ENCODE measurements around the gene WNT5B.

WNT5B gene

GRCh38 chr12:1630133-1630826 is 1.2 kb downstream of the WNT5B start:
- no peaks in the 10 kb centered on the region for H3K9me3 Mint-ChIP-seq
- H3K4me1 Mint-ChIP-seq: peaks cover 21 to 42% of the 10 kb centered on the region in 2 donors
- ATAC-seq (replicated peaks) (peak; percentile 64 to 68), DNase-seq (no peak)
- H3K27me3 Mint-ChIP-seq: peaks cover 60 to 64% of the 10 kb centered on the region in 2 donors
- H3K36me3 Mint-ChIP-seq: peaks cover 3 to 18% of the 10 kb centered on the region in 2 donors
- H3K4me3 Mint-ChIP-seq: peak overlapping the region; percentile 78 to 81
- H3K27ac Mint-ChIP-seq: no peak overlapping the region

GRCh38 chr12:1630827-1631591 is 2.0 kb downstream of the WNT5B start:
- H3K27me3 Mint-ChIP-seq: peaks cover 62 to 66% of the 10 kb centered on the region in 2 donors
- H3K27ac Mint-ChIP-seq: no peak overlapping the region
- H3K36me3 Mint-ChIP-seq: peaks cover 3 to 18% of the 10 kb centered on the region in 2 donors
- H3K4me3 Mint-ChIP-seq: peak overlapping the region; percentile 78 to 81
- no peaks in the 10 kb centered on the region for H3K9me3 Mint-ChIP-seq
- peaks cover 21 to 42% of the 10 kb centered on the region in 2 donors for H3K4me1 Mint-ChIP-seq
- DNase-seq: no peak
- ATAC-seq (replicated peaks): peak; percentile 16 to 23

- H3K36me3 Mint-ChIP-seq: peaks cover 3 to 18% of the 10 kb centered on the region in 2 donors
- no peak overlapping the region for H3K27ac Mint-ChIP-seq
- H3K9me3 Mint-ChIP-seq: no peaks in the 10 kb centered on the region
- peaks cover 59 to 79% of the 10 kb centered on the region in 2 donors for H3K27me3 Mint-ChIP-seq
- ATAC-seq (replicated peaks) (no peak), DNase-seq (no peak)
- peaks cover 21 to 42% of the 10 kb centered on the region in 2 donors for H3K4me1 Mint-ChIP-seq
- H3K4me3 Mint-ChIP-seq: no peak overlapping the region
Observed at GRCh38 chr12:1632702-1633101, 3.7 kb downstream of the WNT5B start.

GRCh38 chr12:1633459-1633858 is 4.4 kb downstream of the WNT5B start:
- no peak for ATAC-seq (replicated peaks)
- H3K9me3 Mint-ChIP-seq: no peaks in the 10 kb centered on the region
- peaks cover 3 to 18% of the 10 kb centered on the region in 2 donors for H3K36me3 Mint-ChIP-seq
- DNase-seq: no peak
- peaks cover 21 to 42% of the 10 kb centered on the region in 2 donors for H3K4me1 Mint-ChIP-seq
- no peak overlapping the region for H3K27ac Mint-ChIP-seq
- H3K4me3 Mint-ChIP-seq: no peak overlapping the region
- peaks cover 57 to 78% of the 10 kb centered on the region in 2 donors for H3K27me3 Mint-ChIP-seq

GRCh38 chr12:1634149-1634548 is 5.1 kb downstream of the WNT5B start:
- H3K27me3 Mint-ChIP-seq: peaks cover 54 to 71% of the 10 kb centered on the region in 2 donors
- H3K27ac Mint-ChIP-seq: no peak overlapping the region
- H3K36me3 Mint-ChIP-seq: peaks cover 1 to 18% of the 10 kb centered on the region in 2 donors
- DNase-seq (no peak), ATAC-seq (replicated peaks) (no peak)
- no peaks in the 10 kb centered on the region for H3K9me3 Mint-ChIP-seq
- no peak overlapping the region for H3K4me3 Mint-ChIP-seq
- H3K4me1 Mint-ChIP-seq: peaks cover 18 to 36% of the 10 kb centered on the region in 2 donors

- peaks cover 13 to 31% of the 10 kb centered on the region in 2 donors for H3K4me1 Mint-ChIP-seq
- DNase-seq: peak; percentile 26
- peaks cover 49 to 66% of the 10 kb centered on the region in 2 donors for H3K27me3 Mint-ChIP-seq
- H3K9me3 Mint-ChIP-seq: no peaks in the 10 kb centered on the region
- no peak overlapping the region for H3K27ac Mint-ChIP-seq
- no peak overlapping the region for H3K4me3 Mint-ChIP-seq
- peak; percentile 58 to 59 for ATAC-seq (replicated peaks)
- H3K36me3 Mint-ChIP-seq: peaks cover 3 to 18% of the 10 kb centered on the region in 2 donors
Observed at GRCh38 chr12:1634590-1635191, 5.7 kb downstream of the WNT5B start.

GRCh38 chr12:1635301-1636095 is 6.5 kb downstream of the WNT5B start:
- no peak for ATAC-seq (replicated peaks)
- Mint-ChIP-seq H3K4me1 (peaks cover 6 to 22% of the 10 kb centered on the region in 2 donors), H3K36me3 (peaks cover 6 to 21% of the 10 kb centered on the region in 2 donors), H3K4me3 (no peak overlapping the region), H3K9me3 (no peaks in the 10 kb centered on the region), H3K27me3 (peaks cover 46 to 65% of the 10 kb centered on the region in 2 donors), H3K27ac (no peak overlapping the region)
- no peak for DNase-seq

GRCh38 chr12:1638203-1638602 is 9.2 kb downstream of the WNT5B start:
- Mint-ChIP-seq H3K4me1 (peaks cover 1 to 9% of the 10 kb centered on the region in 2 donors), H3K4me3 (no peak overlapping the region), H3K9me3 (no peaks in the 10 kb centered on the region), H3K27ac (no peak overlapping the region), H3K36me3 (peaks cover 7 to 8% of the 10 kb centered on the region in 2 donors), H3K27me3 (peaks cover 21 to 38% of the 10 kb centered on the region in 2 donors)
- ATAC-seq (replicated peaks) (no peak), DNase-seq (no peak)

- Mint-ChIP-seq H3K9me3 (no peaks in the 10 kb centered on the region), H3K4me1 (peaks cover under 1 to 6% of the 10 kb centered on the region in 2 donors), H3K27ac (no peak overlapping the region), H3K36me3 (peaks cover 4 to 11% of the 10 kb centered on the region in 2 donors), H3K27me3 (peaks cover 12 to 27% of the 10 kb centered on the region in 2 donors), H3K4me3 (no peak overlapping the region)
- DNase-seq (no peak), ATAC-seq (replicated peaks) (no peak)
Observed at GRCh38 chr12:1639538-1639937, 10.5 kb downstream of the WNT5B start.

- DNase-seq (no peak), ATAC-seq (replicated peaks) (no peak)
- Mint-ChIP-seq H3K4me1 (peaks cover 0 to 4% of the 10 kb centered on the region in 2 donors), H3K36me3 (peaks cover 4 to 10% of the 10 kb centered on the region in 2 donors), H3K27me3 (peaks cover 10 to 17% of the 10 kb centered on the region in 2 donors), H3K27ac (no peak overlapping the region), H3K4me3 (no peak overlapping the region), H3K9me3 (no peaks in the 10 kb centered on the region)
Observed at GRCh38 chr12:1640328-1641234, 11.6 kb downstream of the WNT5B start.

GRCh38 chr12:1642513-1642912 is 13.5 kb downstream of the WNT5B start:
- no peak overlapping the region for H3K4me3 Mint-ChIP-seq
- peaks cover 9 to 10% of the 10 kb centered on the region in 2 donors for H3K36me3 Mint-ChIP-seq
- peaks cover 5 to 6% of the 10 kb centered on the region in 2 donors for H3K27me3 Mint-ChIP-seq
- DNase-seq: no peak
- no peak for ATAC-seq (replicated peaks)
- no peaks in the 10 kb centered on the region for H3K9me3 Mint-ChIP-seq
- H3K4me1 Mint-ChIP-seq: peaks cover 0 to 20% of the 10 kb centered on the region in 2 donors
- no peak overlapping the region for H3K27ac Mint-ChIP-seq

- H3K36me3 Mint-ChIP-seq: peaks cover 10% of the 10 kb centered on the region in 2 donors
- H3K9me3 Mint-ChIP-seq: no peaks in the 10 kb centered on the region
- ATAC-seq (replicated peaks) (no peak), DNase-seq (no peak)
- H3K4me1 Mint-ChIP-seq: peaks cover 0 to 23% of the 10 kb centered on the region in 2 donors
- H3K27ac Mint-ChIP-seq: no peak overlapping the region
- no peak overlapping the region for H3K4me3 Mint-ChIP-seq
- H3K27me3 Mint-ChIP-seq: peaks cover 5 to 6% of the 10 kb centered on the region in 2 donors
Observed at GRCh38 chr12:1643043-1643442, 14.0 kb downstream of the WNT5B start.
